ENCODE data around the gene MASP2. TPM values are rescaled to one million over a fixed set of nuclear protein-coding genes. Genes with fewer than 3 reads are reported as not detected.
"Not testable (repeated sequence)": the region's sequence is repeated elsewhere in the genome, so short reads cannot be mapped to it uniquely, and the experiment has no call there.

Gene MASP2
- total RNA-seq, 1 experiment from 2014 or later = not detected

DNA sequence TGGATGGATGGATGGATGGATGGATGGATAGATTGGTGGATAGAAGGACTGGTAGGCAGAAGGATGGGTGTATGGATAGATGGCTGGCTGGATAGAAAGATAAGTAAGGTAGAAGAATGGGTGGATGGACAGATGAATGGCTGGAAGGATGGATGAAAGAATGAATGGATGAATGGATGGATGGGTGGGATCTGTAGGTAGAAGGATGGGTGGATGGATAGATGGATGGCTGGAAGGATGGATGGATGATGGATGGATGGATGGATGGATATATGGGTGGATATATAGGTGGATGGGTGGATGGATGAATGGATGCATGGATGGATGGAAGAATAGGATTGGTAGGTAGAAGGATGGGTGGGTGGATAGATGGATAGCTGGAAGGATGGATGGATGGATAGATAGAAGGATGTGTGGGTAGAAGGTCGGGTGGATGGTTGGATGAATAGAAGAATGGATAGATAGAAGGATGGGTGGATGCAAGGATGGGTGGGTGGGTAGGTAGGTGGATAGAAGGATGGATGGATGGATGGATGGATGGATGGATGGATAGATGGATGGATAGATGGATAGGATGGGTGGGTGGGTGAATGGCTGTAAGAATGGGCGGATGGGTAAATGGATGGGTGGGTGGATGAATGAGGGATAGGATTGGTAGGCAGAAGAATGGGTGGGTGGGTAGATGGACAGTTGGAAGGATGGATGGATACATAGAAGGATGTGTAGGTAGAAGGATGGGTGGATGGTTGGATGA is 7.5 kb downstream of the MASP2 start:
- no peak for DNase-seq (ENCODE audit: low spot score)

DNA sequence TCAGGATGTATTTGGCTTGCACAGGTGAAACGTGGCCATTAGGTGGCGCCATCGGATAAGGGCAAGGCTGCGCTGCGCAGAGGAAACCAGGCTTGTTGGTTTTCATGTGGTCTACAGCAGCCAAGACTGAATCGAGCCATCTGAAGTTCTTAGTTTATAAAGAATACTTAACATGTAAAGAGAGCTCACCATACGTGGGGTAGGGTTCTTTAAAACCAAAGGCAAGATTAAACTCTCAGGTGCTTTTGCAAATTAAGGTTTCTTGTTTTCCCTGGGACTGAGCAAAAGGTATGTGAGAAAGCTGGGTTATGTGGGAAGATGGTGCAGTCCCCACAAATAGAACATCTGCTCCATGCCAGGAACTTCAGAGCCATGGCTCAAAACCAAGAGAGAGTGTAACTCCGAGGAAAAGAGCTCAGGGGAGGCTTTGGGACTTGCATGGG is 9.3 kb downstream of the MASP2 start:
- DNase-seq (ENCODE audit: low spot score) = peak; percentile 78

DNA sequence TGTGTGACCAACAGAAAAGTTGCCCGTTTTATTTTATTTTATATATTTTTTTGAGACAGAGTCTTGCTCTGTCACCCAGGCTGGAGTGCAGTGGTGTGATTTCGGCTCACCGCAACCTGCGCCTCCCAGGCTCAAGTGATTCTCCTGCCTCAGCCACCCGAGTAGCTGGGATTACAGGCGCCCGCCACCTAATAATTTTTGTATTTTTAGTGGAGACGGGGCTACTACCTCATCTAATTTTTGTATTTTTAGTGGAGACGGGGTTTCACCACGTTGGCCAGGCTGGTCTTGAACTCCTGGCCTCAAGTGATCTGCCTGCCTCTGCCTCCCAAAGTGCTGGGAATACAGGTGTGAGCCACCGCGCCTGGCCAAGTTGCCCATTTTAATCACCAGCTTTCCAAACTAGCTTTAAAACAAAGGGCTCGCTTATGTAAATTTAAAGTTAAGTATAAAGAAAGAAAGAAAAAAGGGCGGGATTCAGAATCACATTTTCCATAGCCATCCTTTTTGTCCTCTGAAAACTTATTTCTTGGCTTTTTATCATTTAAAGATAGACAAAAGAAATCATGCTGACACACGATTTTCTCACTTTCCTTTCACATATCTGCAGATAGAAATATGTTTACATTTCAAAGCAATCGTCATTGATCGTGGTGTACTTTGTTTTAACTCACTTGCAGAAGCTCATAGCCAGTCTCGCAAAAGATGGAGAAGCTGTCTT is 9.9 kb downstream of the MASP2 start:
- not testable (repeated sequence) for DNase-seq (ENCODE audit: low spot score)

GRCh38 chr1:11031624-11032262 is 15.3 kb downstream of the MASP2 start:
- no peak for DNase-seq (ENCODE audit: low spot score)

DNA sequence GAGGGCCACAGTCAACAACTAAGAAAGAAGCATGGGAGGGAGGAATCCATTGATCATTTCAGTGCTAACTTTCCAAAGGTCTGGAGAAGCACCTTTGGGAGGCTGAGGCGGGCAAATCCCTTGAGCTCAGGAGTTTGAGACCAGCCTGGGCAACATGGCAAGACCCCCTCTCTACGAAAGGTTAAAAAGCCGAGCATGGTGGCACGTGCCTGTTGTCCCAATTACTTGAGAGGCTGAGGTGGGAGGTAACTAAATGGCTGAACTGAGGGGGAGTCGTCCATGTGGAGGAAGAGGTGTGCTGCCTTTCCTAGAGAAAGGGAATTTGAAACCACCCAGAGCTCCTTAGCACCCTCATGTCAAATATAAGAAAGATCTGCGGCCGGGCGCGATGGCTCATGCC is 16.2 kb downstream of the MASP2 start:
- DNase-seq (ENCODE audit: low spot score) = no peak

DNA sequence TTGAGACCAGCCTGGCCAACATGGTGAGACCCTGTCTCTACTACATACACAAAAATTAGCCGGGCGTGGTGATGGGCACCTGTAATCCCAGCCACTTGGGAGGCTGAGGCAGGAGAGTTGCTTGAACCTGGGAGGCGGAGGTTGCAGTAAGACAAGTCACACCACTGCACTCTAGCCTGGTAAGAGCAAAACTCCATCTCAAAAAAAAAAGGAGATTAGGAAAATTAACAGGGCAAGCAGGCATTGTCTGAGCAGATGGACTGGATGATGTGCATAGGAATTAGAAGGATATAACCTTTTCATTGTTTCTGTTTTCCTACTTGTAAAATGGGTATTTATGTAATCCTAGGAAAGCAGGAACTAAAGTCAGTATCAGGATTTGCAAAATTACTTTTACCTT is 19.0 kb downstream of the MASP2 start:
- no peak for DNase-seq (ENCODE audit: low spot score)

DNA sequence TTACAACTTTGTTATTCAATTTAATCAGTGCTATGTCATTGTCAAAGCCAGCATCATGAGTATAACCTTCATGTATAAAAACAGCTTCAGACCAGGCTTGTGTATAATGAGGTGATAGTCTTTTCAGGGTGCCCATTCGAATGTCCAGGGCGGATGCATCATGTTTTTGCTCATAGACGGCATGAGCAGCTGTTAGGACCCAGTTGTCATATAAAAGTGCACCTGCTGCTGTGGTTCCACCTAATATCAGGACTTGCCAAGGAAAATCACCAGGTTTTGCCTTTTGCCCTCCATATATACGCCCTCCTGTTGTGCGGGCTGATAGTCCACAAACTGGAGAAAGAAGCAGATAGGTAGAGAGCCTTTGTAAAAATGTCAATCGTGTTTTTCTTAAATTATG is 19.7 kb downstream of the MASP2 start:
- no peak for DNase-seq (ENCODE audit: low spot score)

DNA sequence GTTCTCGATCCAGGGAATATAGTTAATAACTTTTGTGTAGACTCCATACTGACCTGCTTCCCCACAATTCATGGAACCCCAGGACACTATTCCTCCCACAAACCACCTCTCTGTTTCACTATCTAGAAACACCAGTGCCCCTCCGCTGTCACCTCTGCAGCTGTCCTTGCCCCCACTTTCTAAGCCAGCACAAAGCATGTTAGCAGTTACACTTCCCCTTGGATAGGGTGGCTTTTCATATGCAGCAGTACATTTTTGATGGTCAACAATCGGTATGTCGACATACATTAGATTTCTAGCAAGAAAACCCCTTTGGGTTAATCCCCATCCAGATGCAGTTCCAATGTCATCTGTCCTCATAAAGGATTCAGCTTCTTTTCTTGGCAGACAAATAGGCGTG is 20.1 kb downstream of the MASP2 start:
- DNase-seq (ENCODE audit: low spot score) = no peak

DNA sequence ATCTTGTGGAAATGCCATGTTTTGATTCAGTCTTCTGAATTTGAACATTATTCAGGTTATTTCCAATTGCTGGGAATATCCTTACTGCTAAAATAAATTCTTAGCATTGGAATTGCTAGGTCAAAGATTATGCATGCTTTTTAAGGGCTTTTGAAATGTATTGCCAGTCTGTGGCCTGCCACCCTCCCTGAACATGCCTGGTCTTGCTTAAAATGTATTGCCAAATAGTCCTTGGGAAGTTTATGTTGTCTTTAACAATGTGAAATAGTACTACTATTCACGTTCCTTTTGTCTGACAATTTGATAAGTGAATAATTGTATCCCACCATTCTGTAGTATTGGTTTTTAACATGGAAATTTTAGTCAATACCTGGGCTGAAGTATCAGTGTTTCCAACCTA is 21.0 kb downstream of the MASP2 start:
- DNase-seq (ENCODE audit: low spot score) = no peak

DNA sequence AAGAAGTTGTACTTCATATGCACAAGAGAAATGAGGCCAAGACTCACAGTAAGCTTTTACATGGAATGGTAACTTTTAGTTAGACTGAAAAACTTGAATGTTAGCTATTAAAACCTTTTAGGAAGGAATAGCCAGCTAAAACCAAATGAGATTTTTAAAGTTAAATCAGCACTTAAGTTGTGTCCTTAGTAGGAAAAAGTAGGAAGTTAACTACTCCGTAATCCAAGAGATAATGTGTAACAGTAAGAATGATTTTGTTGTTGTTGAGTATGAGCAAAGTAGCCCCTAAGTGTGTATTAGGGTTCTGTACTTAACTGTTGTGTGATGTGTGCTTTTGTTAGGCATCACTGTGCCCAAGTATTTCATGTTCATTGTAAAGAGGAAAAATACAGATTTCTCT is 21.4 kb downstream of the MASP2 start:
- DNase-seq (ENCODE audit: low spot score) = no peak

- DNase-seq (ENCODE audit: low spot score) = no peak
Observed at GRCh38 chr1:11024874-11025203, 22.2 kb downstream of the MASP2 start.

DNA sequence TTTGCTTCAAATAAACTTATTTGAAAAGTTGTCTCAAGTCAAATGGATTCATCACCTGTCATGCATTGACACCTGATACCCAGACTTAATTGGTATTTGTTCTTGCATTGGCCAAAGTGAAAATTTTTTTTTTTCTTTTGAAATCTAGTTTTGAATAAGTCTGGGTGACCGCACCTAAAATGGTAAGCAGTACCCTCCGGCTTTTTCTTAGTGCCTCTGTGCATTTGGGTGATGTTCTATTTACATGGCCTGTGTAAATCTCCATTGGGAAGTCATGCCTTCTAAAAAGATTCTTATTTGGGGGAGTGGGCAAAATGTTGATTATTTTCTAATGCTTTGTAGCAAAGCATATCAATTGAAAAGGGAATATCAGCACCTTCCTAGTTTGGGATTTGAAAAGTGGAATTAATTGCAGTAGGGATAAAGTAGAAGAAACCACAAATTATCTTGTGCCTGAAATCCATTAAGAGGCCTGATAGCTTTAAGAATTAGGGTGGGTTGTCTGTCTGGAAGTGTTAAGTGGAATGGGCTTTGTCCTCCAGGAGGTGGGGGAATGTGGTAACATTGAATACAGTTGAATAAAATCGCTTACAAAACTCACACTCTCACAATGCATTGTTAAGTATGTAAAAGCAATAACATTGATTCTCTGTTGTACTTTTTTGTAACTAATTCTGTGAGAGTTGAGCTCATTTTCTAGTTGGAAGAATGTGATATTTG is 22.7 kb downstream of the MASP2 start:
- DNase-seq (ENCODE audit: low spot score) = no peak

DNA sequence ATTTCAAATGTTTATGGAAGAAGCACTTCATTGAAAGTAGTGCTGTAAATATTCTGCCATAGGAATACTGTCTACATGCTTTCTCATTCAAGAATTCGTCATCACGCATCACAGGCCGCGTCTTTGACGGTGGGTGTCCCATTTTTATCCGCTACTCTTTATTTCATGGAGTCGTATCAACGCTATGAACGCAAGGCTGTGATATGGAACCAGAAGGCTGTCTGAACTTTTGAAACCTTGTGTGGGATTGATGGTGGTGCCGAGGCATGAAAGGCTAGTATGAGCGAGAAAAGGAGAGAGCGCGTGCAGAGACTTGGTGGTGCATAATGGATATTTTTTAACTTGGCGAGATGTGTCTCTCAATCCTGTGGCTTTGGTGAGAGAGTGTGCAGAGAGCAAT is 23.8 kb downstream of the MASP2 start:
- no peak for DNase-seq (ENCODE audit: low spot score)

GRCh38 chr1:11019971-11020370 is 27.1 kb downstream of the MASP2 start:
- DNase-seq (ENCODE audit: low spot score) = no peak

DNA sequence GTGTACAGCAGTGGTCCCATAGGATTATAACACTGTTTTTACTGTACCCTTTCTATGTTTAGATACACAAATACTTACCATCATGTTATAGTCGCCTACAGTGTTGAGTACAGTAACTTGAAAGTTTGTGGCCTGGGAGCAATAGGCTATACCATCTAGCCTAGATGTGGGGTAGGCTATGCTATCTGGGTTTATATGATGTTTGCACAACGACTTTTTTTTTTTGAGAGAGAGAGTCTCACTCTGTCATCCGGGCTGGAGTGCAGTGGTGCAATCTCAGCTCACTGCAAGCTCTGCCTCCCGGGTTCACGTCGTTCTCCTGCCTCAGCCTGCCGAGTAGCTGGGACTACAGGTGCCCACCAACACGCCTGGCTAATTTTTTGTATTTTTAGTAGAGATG is 27.7 kb downstream of the MASP2 start:
- not testable (repeated sequence) for DNase-seq (ENCODE audit: low spot score)

GRCh38 chr1:11013160-11013531 is 33.9 kb downstream of the MASP2 start:
- no peak for DNase-seq (ENCODE audit: low spot score)

- peak; percentile 78 for DNase-seq (ENCODE audit: low spot score)
Observed at GRCh38 chr1:11012260-11013159, 34.5 kb downstream of the MASP2 start, which contains the start of gene TARDBP. Gene TARDBP, plus strand, starts transcription at chr1:11012654. Its CDS starts 1,074 bp downstream, at chr1:11013728.

GRCh38 chr1:11000526-11000925 is 46.5 kb downstream of the MASP2 start:
- DNase-seq (ENCODE audit: low spot score) = no peak

- no peak for DNase-seq (ENCODE audit: low spot score)
Observed at GRCh38 chr1:10996100-10996499, 50.9 kb downstream of the MASP2 start.

- DNase-seq (ENCODE audit: low spot score) = no peak
Observed at GRCh38 chr1:10992864-10993263, 54.2 kb downstream of the MASP2 start.

GRCh38 chr1:10992004-10992403 is 55.0 kb downstream of the MASP2 start:
- DNase-seq (ENCODE audit: low spot score) = not testable (repeated sequence)
